ENCODE results near the gene HINFP. TPM values are rescaled to one million over a fixed set of nuclear protein-coding genes. Genes with fewer than 3 reads are reported as not detected.

HINFP gene
- total RNA-seq, 1 experiment from 2014 or later: 42.4 TPM

DNA sequence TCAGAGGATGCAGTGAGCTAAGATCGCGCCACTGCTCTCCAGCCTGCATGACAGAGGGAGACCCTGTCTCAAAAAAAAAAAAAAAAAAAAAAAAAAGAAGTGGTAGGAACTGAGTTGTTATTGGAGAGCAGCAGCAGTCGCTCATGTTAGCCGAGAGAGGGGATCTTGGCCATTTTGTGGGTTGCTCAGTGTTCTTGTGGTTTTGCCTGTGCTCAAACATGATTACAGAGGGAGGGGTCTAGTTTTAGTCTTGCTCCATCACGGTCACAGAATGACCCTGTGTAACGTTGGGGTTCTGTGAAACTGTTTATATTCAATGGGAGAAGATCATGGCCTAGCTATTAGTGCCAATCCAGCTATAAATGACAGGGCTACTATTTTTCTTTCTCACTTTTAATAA, 21.7 kb upstream of the HINFP start:
- Histone ChIP-seq H4K91ac (ENCODE audit: insufficient read length, low read depth, low read length) (no peak overlapping the region), H2BK15ac (ENCODE audit: low read depth, low read length) (no peak overlapping the region), H2BK5ac (ENCODE audit: insufficient read length, low read length) (no peak overlapping the region), H3K9me3 (ENCODE audit: control insufficient read depth, low read depth, low read length) (no peaks in the 10 kb centered on the region), H3K4me2 (ENCODE audit: insufficient read depth, insufficient read length, low read length) (peak overlapping the region; percentile 91), H3K79me1 (ENCODE audit: insufficient read depth, low read depth, low read length, poor library complexity, severe bottlenecking) (no peaks in the 10 kb centered on the region), H3K27ac (ENCODE audit: insufficient read length, low read depth, low read length) (no peak overlapping the region), H2AFZ (ENCODE audit: low read length) (no peak overlapping the region), H4K8ac (replicated peaks; ENCODE audit: insufficient read length, low read depth, low read length) (no peak overlapping the region), H3K79me2 (ENCODE audit: insufficient read depth, low read length) (peaks cover 4% of the 10 kb centered on the region; the same call in 1 of the 2 replicates), H4K20me1 (ENCODE audit: control insufficient read depth, insufficient read depth, insufficient read length) (no peaks in the 10 kb centered on the region), H4K5ac (ENCODE audit: insufficient read length, low read depth, low read length) (no peak overlapping the region), H3K23ac (ENCODE audit: insufficient read length, low read depth, low read length) (no peak overlapping the region), H3K18ac (ENCODE audit: insufficient read length, low read depth, low read length) (no peak overlapping the region), H3K27me3 (ENCODE audit: insufficient read depth, low read length) (no peaks in the 10 kb centered on the region), H2BK120ac (ENCODE audit: low read depth, low read length, poor library complexity, severe bottlenecking) (no peak overlapping the region), H3K56ac (ENCODE audit: insufficient read length, low read depth, low read length) (no peak overlapping the region), H2AK5ac (ENCODE audit: insufficient read length, low read length) (no peak overlapping the region), H3K4ac (ENCODE audit: low read depth, low read length) (no peak overlapping the region), H2BK12ac (ENCODE audit: insufficient read length, low read depth, low read length) (no peak overlapping the region), H2BK20ac (ENCODE audit: low read depth, low read length, poor library complexity, severe bottlenecking) (no peak overlapping the region), H3K9ac (ENCODE audit: extremely low read depth, insufficient read length, low read length) (no peak overlapping the region), H3K4me1 (ENCODE audit: insufficient read depth, low read length) (no peaks in the 10 kb centered on the region), H3K23me2 (ENCODE audit: insufficient read length, low read depth, low read length, poor library complexity, severe bottlenecking) (peaks cover 16% of the 10 kb centered on the region), H3K14ac (ENCODE audit: insufficient read depth, low read length) (no peak overlapping the region), H3T11ph (ENCODE audit: low read length) (no peak overlapping the region)
- H3K4me3 Mint-ChIP-seq: peak overlapping the region in 1 of 2 experiments; percentile 85; a peak in 2 of 5 replicates
- H3K27ac Mint-ChIP-seq: no peak overlapping the region
- H3K36me3 Mint-ChIP-seq (ENCODE audit: insufficient read depth in 1 of 3, low read depth in 3 of 3): peaks cover 21 to 32% (median 28%) of the 10 kb centered on the region in 3 experiments; a peak in 6 of 7 replicates
- WGBS (ENCODE audit: extremely low coverage, insufficient read length, low lambda C conversion rate): no CpG with 5 or more reads among the region's 6 CpGs
- no peaks in the 10 kb centered on the region; a peak in 1 of 5 replicates for H3K9me3 Mint-ChIP-seq
- no peaks in the 10 kb centered on the region for H3K27me3 Mint-ChIP-seq (ENCODE audit: low read depth)
- peaks cover 24 to 28% of the 10 kb centered on the region in 2 experiments for H3K4me1 Mint-ChIP-seq
- DNase-seq: no peak
- TF ChIP-seq, protein P1, sequence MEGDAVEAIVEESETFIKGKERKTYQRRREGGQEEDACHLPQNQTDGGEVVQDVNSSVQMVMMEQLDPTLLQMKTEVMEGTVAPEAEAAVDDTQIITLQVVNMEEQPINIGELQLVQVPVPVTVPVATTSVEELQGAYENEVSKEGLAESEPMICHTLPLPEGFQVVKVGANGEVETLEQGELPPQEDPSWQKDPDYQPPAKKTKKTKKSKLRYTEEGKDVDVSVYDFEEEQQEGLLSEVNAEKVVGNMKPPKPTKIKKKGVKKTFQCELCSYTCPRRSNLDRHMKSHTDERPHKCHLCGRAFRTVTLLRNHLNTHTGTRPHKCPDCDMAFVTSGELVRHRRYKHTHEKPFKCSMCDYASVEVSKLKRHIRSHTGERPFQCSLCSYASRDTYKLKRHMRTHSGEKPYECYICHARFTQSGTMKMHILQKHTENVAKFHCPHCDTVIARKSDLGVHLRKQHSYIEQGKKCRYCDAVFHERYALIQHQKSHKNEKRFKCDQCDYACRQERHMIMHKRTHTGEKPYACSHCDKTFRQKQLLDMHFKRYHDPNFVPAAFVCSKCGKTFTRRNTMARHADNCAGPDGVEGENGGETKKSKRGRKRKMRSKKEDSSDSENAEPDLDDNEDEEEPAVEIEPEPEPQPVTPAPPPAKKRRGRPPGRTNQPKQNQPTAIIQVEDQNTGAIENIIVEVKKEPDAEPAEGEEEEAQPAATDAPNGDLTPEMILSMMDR (conservative IDR thresholded peaks at IDR 0.05): no peak

Data from H9 (cell line).